ENCODE results near the gene JMJD4. TPM values are rescaled to one million over a fixed set of nuclear protein-coding genes. Genes with fewer than 3 reads are reported as not detected.

The JMJD4 gene
- total RNA-seq, 3 donors from 2014 or later (not counting 1 experiment from before 2014, with no cell fraction given): 8.8 to 12.4 (median 12.3) TPM

DNA sequence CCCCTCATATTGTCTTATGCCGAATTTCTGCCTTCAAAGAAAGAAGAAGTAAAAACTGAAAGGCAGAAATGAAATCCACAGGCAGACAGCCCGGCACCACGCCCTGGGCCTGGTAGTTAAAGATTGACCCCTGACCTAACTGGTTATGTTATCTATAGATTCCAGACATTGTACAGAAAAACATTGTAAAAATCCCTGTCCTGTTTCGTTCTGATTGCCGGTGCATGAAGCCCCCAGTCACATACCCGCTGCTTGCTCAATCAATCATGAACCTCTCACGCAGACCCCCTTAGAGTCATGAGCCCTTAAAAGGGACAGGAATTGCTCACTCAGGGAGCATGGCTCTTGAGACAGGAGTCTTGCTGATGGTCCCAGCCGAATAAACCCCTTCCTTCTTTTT is 49.3 kb downstream of the JMJD4 start:
- H3K9me3 Mint-ChIP-seq: peaks cover 13 to 33% of the 10 kb centered on the region in 2 donors
- no peak overlapping the region for H3K27ac Mint-ChIP-seq
- H3K36me3 Mint-ChIP-seq: peaks cover 35% of the 10 kb centered on the region
- WGBS (ENCODE audit: insufficient coverage): 76% methylated on average over 7 of the region's 8 CpGs
- H3K27me3 Mint-ChIP-seq (ENCODE audit: low read depth in 2 of 2): no peaks in the 10 kb centered on the region
- Histone ChIP-seq H3K27ac (ENCODE audit: low read length) (no peak overlapping the region), H3K36me3 (ENCODE audit: control insufficient read depth, insufficient read depth, low read length) (no peaks in the 10 kb centered on the region), H3K4me1 (ENCODE audit: control insufficient read depth, insufficient read depth, low read length) (no peaks in the 10 kb centered on the region), H3K27me3 (ENCODE audit: control insufficient read depth, insufficient read depth, low read length) (no peaks in the 10 kb centered on the region), H3K9me3 (ENCODE audit: control insufficient read depth, insufficient read depth, low read length) (peaks cover 48% of the 10 kb centered on the region), H3K4me3 (ENCODE audit: low read length) (no peak overlapping the region)
- no peaks in the 10 kb centered on the region for H3K4me1 Mint-ChIP-seq
- H3K4me3 Mint-ChIP-seq: no peak overlapping the region
- no peak for DNase-seq
- intact Hi-C loops (cut with micrococcal nuclease): no loop called here
- no peak for ATAC-seq
- TF ChIP-seq, protein P1, sequence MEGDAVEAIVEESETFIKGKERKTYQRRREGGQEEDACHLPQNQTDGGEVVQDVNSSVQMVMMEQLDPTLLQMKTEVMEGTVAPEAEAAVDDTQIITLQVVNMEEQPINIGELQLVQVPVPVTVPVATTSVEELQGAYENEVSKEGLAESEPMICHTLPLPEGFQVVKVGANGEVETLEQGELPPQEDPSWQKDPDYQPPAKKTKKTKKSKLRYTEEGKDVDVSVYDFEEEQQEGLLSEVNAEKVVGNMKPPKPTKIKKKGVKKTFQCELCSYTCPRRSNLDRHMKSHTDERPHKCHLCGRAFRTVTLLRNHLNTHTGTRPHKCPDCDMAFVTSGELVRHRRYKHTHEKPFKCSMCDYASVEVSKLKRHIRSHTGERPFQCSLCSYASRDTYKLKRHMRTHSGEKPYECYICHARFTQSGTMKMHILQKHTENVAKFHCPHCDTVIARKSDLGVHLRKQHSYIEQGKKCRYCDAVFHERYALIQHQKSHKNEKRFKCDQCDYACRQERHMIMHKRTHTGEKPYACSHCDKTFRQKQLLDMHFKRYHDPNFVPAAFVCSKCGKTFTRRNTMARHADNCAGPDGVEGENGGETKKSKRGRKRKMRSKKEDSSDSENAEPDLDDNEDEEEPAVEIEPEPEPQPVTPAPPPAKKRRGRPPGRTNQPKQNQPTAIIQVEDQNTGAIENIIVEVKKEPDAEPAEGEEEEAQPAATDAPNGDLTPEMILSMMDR (IDR thresholded peaks at IDR 0.05): no peak

Other genes starting within 250 kb of the JMJD4 start
- gene ZNF678, start 171.7 kb downstream of the JMJD4 start, total RNA-seq: 10 to 100 TPM in 2 of 3 donors, 1 to 10 TPM in 1; 9.7 to 14.0 (median 10.7) TPM
- gene SNAP47, start 133 bp upstream of the JMJD4 start, total RNA-seq: 10 to 100 TPM; 19.0 to 24.2 (median 23.1) TPM
- not detected for gene PRSS38, start 80.4 kb upstream of the JMJD4 start, total RNA-seq
- not detected for gene WNT9A, start 212.6 kb upstream of the JMJD4 start, total RNA-seq